Esophagus squamous epithelium (tissue), 5 donors: Measurements from ENCODE around the gene MRPL52. TPM values are rescaled to one million over a fixed set of nuclear protein-coding genes. Genes with fewer than 3 reads are reported as not detected.
"Not testable (repeated sequence)": the region's sequence is repeated elsewhere in the genome, so short reads cannot be mapped to it uniquely, and the experiment has no call there.

ENCODE experiments used
- DNase-seq: peaks from one replicate; lab custom pipeline; 2025; lab: John Stamatoyannopoulos, UW
- H3K27ac ChIP-seq, 4 donors: fragments of 200-600 bp; sonication (generic); one replicate each; pipeline ENCODE4 v1.5.1; 2016 to 2019; ENCODE audit warnings: mild to moderate bottlenecking in 1 of 4
- H3K27me3 ChIP-seq, 4 donors: fragments of 200-600 bp; sonication (generic); 1 replicate in 3 of 4; 2 replicates in 1 of 4; pipeline versions ENCODE4 v1.5.1 to v1.6.0; 2017 to 2021; ENCODE audit warnings: antibody characterized with exemption in 1 of 4
- H3K36me3 ChIP-seq, 3 donors: fragments of 200-600 bp; sonication (generic); one replicate each; pipeline ENCODE4 v1.5.1; 2016 to 2019
- H3K4me1 ChIP-seq, 3 donors: fragments of 200-600 bp; sonication (generic); one replicate each; pipeline ENCODE4 v1.5.1; 2017 to 2019
- H3K4me3 ChIP-seq, 4 donors: fragments of 200-600 bp; sonication (generic); 1 replicate in 3 of 4; 2 replicates in 1 of 4; pipeline ENCODE4 v1.5.1; 2016 to 2019; ENCODE audit warnings: mild to moderate bottlenecking in 2 of 4, moderate library complexity in 1 of 4
- H3K9me3 ChIP-seq, 3 donors: fragments of 200-600 bp; sonication (generic); one replicate each; pipeline ENCODE4 v1.5.1; 2016 to 2019
- POLR2A ChIP-seq, 4 donors: fragments of 450-650 bp; IDR thresholded peaks; one replicate each; pipeline ENCODE4 v1.6.1; 2017; ENCODE audit warnings: antibody characterized with exemption in 4 of 4, mild to moderate bottlenecking in 4 of 4, moderate library complexity in 3 of 4
- WGBS, 2 donors: methylation state at CpG; one replicate each; pipeline ENCODE4 v1.1.5; 2018; 5-methylcytosine and 5-hydroxymethylcytosine counted together
- intact Hi-C: fragments of 100-400 bp; cut with DNase I; formaldehyde crosslinking; loops from one replicate; pipeline ENCODE4 v1.15.0; 2022
- total RNA-seq, 4 donors: library from RNA; depleted of rRNA; stranded (reverse); fragments of >200 nt; gene quantifications; one replicate each; pipeline ENCODE4 v1.1.0, GENCODE V29; 2016
- TF ChIP-seq, protein P1 (sequence below), 6 experiments: fragments of 450-650 bp in 4 of 6; fragments of 200-600 bp in 2 of 6; sonication (generic) in 2 of 6; IDR thresholded peaks; one replicate each; pipeline ENCODE4 v1.5.1; 2016 to 2019; ENCODE audit warnings: antibody characterized with exemption in 6 of 6, mild to moderate bottlenecking in 4 of 6, moderate library complexity in 4 of 6
- donor health status: DM: yes; HTN: yes; CAD: no.

The MRPL52 gene
- total RNA-seq, 4 donors from 2014 or later, result 32.8 to 142 (median 82.1) TPM

DNA sequence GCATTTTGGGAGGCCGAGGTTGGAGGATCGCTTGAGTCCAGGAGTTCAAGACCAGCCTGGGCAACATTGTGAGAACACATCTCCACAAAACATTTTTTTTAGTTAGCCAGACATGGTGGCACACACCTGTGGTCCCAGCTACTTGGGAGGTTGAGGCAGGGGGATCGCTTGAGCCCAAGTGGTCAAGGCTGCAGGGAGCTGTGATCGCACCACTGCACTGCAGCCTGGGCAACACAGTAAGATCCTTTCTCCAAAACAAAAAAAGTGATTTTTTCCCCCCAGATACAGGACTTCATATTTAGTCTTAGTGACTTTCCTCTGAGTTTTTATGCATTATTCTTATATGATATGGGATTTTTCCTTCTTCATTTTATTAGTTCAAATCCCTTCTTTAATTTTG lies 43.0 kb upstream of the MRPL52 start:
- H3K36me3 ChIP-seq, result no peaks in the 10 kb centered on the region
- TF ChIP-seq, protein P1, sequence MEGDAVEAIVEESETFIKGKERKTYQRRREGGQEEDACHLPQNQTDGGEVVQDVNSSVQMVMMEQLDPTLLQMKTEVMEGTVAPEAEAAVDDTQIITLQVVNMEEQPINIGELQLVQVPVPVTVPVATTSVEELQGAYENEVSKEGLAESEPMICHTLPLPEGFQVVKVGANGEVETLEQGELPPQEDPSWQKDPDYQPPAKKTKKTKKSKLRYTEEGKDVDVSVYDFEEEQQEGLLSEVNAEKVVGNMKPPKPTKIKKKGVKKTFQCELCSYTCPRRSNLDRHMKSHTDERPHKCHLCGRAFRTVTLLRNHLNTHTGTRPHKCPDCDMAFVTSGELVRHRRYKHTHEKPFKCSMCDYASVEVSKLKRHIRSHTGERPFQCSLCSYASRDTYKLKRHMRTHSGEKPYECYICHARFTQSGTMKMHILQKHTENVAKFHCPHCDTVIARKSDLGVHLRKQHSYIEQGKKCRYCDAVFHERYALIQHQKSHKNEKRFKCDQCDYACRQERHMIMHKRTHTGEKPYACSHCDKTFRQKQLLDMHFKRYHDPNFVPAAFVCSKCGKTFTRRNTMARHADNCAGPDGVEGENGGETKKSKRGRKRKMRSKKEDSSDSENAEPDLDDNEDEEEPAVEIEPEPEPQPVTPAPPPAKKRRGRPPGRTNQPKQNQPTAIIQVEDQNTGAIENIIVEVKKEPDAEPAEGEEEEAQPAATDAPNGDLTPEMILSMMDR (IDR thresholded peaks at IDR 0.05), result no peak
- intact Hi-C loops, result no loop called here
- H3K9me3 ChIP-seq, result no peaks in the 10 kb centered on the region
- H3K27ac ChIP-seq, result no peak overlapping the region
- H3K27me3 ChIP-seq, result no peaks in the 10 kb centered on the region
- 88 to 94% methylated on average over 4 of the region's 4 CpGs for WGBS, 2 donors
- H3K4me3 ChIP-seq, result no peak overlapping the region
- DNase-seq, result no peak
- H3K4me1 ChIP-seq, result no peaks in the 10 kb centered on the region

DNA sequence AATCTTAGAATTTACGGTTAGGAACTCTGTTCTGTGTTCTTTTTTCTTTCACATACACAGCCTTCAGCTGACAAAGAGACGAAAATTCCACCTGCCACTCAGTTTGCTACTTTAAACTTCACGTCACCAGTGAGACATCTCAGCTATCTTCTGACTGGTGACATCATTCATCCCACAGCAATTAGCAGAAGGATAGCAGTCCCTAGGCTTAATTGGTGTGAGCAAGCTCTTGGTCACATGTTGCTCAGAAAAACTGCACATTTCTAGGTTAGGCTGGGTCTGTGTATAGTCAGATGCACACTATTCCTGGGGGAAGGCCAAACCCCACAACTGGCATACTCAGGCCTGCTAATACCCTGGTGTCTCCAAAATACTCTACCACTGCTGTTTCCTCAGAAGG lies 38.4 kb upstream of the MRPL52 start:
- intact Hi-C loops, result no loop called here
- no peaks in the 10 kb centered on the region for H3K36me3 ChIP-seq
- TF ChIP-seq POLR2A (IDR thresholded peaks at IDR 0.05), result no peak
- TF ChIP-seq, protein P1 (IDR thresholded peaks at IDR 0.05), result no peak
- no peaks in the 10 kb centered on the region for H3K4me1 ChIP-seq
- H3K9me3 ChIP-seq, result no peaks in the 10 kb centered on the region
- WGBS, 2 donors, result 52 to 61% methylated on average over 3 of the region's 3 CpGs
- no peak overlapping the region for H3K27ac ChIP-seq
- H3K4me3 ChIP-seq, result no peak overlapping the region
- H3K27me3 ChIP-seq, result peaks cover 0 to 7% (median 0%) of the 10 kb centered on the region in 4 donors
- no peak for DNase-seq

DNA sequence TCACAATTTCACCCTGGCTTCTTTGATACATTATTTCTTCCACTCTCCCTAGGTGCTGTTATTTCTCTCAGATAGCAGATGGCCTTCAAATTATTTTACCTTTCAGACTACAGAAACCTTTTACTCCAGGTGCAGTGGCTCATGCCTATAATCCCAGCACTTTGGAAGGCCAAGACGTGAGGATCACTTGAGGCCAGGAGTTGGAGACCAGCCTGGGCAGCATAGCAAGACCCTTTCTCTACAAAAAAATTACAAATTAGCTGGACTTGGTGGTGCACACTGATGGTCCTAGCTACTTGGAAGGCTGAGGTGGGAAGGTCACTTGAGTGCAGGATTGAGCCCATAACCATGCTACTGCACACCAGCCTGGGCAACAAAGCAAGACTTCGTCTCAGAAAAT lies 37.5 kb upstream of the MRPL52 start:
- H3K27ac ChIP-seq, result no peak overlapping the region
- no peak for DNase-seq
- no peaks in the 10 kb centered on the region for H3K4me1 ChIP-seq
- no peaks in the 10 kb centered on the region for H3K9me3 ChIP-seq
- H3K27me3 ChIP-seq, result peaks cover 0 to 11% (median 0%) of the 10 kb centered on the region in 4 donors
- no peak overlapping the region for H3K4me3 ChIP-seq
- no peak for TF ChIP-seq POLR2A (IDR thresholded peaks at IDR 0.05)
- TF ChIP-seq, protein P1 (IDR thresholded peaks at IDR 0.05), result no peak
- WGBS, 2 donors, result 75 to 100% methylated on average over 1 to 2 of the region's 2 CpGs
- intact Hi-C loops, result no loop called here
- H3K36me3 ChIP-seq, result no peaks in the 10 kb centered on the region

DNA sequence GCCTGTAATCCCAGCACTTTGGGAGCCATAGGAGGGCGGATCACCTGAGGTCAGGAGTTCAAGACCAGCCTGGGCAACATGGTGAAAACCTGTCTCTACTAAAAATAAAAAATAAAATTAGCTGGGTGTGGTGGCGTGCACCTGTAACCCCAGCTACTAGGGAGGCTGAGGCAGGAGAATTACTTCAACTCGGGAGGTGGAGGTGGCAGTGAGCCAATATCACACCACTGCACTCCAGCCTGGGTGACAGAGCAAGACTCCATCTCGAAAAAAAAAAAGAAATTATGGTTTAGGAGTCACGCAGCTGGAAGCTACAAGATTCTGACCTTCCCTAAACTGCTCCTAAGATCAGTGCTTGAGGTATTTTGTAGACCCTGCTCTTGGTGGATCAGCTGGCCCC lies 36.1 kb upstream of the MRPL52 start:
- DNase-seq, intact Hi-C loops, H3K4me3 ChIP-seq, H3K27ac ChIP-seq, H3K4me1 ChIP-seq, H3K36me3 ChIP-seq, H3K9me3 ChIP-seq: not testable (repeated sequence)
- WGBS, 2 donors, result 63 to 76% methylated on average over 4 of the region's 5 CpGs
- peaks cover 0 to 11% (median 0%) of the 10 kb centered on the region in 4 donors for H3K27me3 ChIP-seq

DNA sequence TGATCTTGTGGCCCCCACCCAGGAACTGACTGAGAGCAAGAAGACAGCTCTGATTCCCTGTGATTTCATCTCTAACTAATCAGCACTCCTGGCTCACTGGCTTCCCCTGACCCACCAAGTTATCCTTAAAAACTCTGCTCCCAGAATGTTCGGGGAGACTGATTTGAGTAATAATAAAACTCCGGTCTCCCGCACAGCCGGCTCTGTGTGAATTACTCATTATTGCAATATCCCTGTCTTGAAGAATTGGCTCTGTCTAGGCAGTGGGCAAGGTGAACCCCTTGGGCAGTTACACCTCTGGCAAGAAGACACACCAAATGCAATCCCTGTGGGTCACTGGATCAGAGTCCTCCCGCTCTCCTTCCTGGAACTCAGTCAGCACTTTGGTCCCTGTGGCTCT lies 35.7 kb upstream of the MRPL52 start:
- Histone ChIP-seq H3K36me3 (no peaks in the 10 kb centered on the region), H3K27ac (peak overlapping the region in 1 of 4 donors; percentile 21), H3K9me3 (no peaks in the 10 kb centered on the region), H3K27me3 (peaks cover 0 to 11% (median 0%) of the 10 kb centered on the region in 4 donors), H3K4me1 (no peaks in the 10 kb centered on the region), H3K4me3 (no peak overlapping the region)
- no peak for DNase-seq
- intact Hi-C loops, result no loop called here
- TF ChIP-seq, protein P1 (IDR thresholded peaks at IDR 0.05), result no peak
- TF ChIP-seq POLR2A (IDR thresholded peaks at IDR 0.05), result no peak
- WGBS, 2 donors, result 73 to 80% methylated on average over 5 of the region's 5 CpGs

DNA sequence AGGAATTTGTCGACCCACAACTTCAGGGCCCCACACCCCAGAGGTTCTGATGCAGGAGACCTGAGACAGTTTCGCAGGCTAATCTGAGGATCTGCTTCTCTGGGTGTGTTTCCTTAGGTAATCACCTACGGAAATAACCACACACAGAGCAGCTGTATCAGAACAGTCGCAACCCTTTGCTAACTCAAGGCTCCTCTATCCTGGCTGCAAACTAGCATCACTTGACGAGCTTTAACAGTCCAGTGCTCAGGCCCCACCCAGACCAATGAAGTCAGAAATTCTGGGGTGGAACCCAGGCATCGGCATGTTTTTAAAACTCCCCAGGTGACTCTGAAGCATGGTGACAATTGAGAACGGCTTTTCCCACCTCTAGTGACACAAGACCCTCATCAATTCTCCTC lies 35.1 kb upstream of the MRPL52 start:
- H3K4me1 ChIP-seq, result no peaks in the 10 kb centered on the region
- H3K9me3 ChIP-seq, result no peaks in the 10 kb centered on the region
- intact Hi-C loops, result no loop called here
- H3K27me3 ChIP-seq, result peaks cover 0 to 11% (median 0%) of the 10 kb centered on the region in 4 donors
- no peak overlapping the region for H3K4me3 ChIP-seq
- TF ChIP-seq, protein P1 (IDR thresholded peaks at IDR 0.05), result no peak
- TF ChIP-seq POLR2A (IDR thresholded peaks at IDR 0.05), result no peak
- H3K36me3 ChIP-seq, result no peaks in the 10 kb centered on the region
- no peak for DNase-seq
- H3K27ac ChIP-seq, result no peak overlapping the region
- WGBS, 2 donors, result 79 to 80% methylated on average over 3 to 7 of the region's 7 CpGs
